ENCODE measurements around the gene TMEM131.

- no peak for TF ChIP-seq CTCF (conservative IDR thresholded peaks at IDR 0.05)
- no peak for TF ChIP-seq ZFX (IDR thresholded peaks at IDR 0.05)
Measured at GRCh38 chr2:97914691-97915213, 81.0 kb downstream of the TMEM131 start.
